DND-41 (cell line): ENCODE measurements around the gene HOXA13.

Experiments used
- ATAC-seq: fragments of 200-7000 bp; cut with Tn5 transposase; 3 replicates; pipeline ENCODE4 v1.9.1; 2021; ENCODE audit warnings: low read depth; ENCODE audit not compliant: insufficient read depth
- DNase-seq: peaks from one replicate; pipeline ENCODE4 v3.0.0-alpha.2; 2020
- H2AFZ ChIP-seq: 2 replicates; pipeline ENCODE4 v1.6.0; 2012; ENCODE audit warnings: low read depth, low read length
- H3K27ac ChIP-seq: 2 replicates; pipeline ENCODE4 v1.5.1; 2012; ENCODE audit warnings: low read length, inconsistent platforms
- H3K27me3 ChIP-seq: fragments of 200-600 bp; sonication (generic); 2 replicates; pipeline ENCODE4 v1.6.0; 2012; ENCODE audit warnings: low read length, mild to moderate bottlenecking, inconsistent platforms; ENCODE audit not compliant: insufficient read depth, poor library complexity
- H3K36me3 ChIP-seq: 2 replicates; pipeline ENCODE4 v1.5.1; 2012; ENCODE audit warnings: low read length, inconsistent platforms; ENCODE audit not compliant: insufficient read depth
- H3K4me1 ChIP-seq: 2 replicates; pipeline ENCODE4 v1.5.1; 2012; ENCODE audit warnings: mild to moderate bottlenecking, low read length; ENCODE audit not compliant: insufficient read depth
- H3K4me2 ChIP-seq: 2 replicates; pipeline ENCODE4 v1.6.0; 2012; ENCODE audit warnings: mild to moderate bottlenecking, moderate library complexity, low read length, inconsistent platforms; ENCODE audit not compliant: insufficient read depth
- H3K4me3 ChIP-seq, 2 experiments: fragments of 200-600 bp in 1 of 2; shearing (Covaris generic) in 1 of 2; 2 replicates each; pipeline ENCODE4 v1.5.1; 2012 to 2016; ENCODE audit warnings: inconsistent platforms in 2 of 2, low read length in 2 of 2, mild to moderate bottlenecking in 2 of 2, low read depth in 1 of 2, moderate library complexity in 1 of 2
- H3K79me2 ChIP-seq: 2 replicates; pipeline ENCODE4 v1.6.0; 2012; ENCODE audit warnings: low read length, inconsistent platforms; ENCODE audit not compliant: insufficient read depth
- H3K9ac ChIP-seq: 2 replicates; pipeline ENCODE4 v1.6.0; 2012; ENCODE audit warnings: low read depth, mild to moderate bottlenecking, inconsistent platforms, low read length, moderate library complexity
- H3K9me3 ChIP-seq: 2 replicates; pipeline ENCODE4 v1.5.1; 2012; ENCODE audit warnings: low read length, moderate library complexity, mild to moderate bottlenecking, inconsistent platforms; ENCODE audit not compliant: insufficient read depth, severe bottlenecking
- H4K20me1 ChIP-seq: 2 replicates; pipeline ENCODE4 v1.6.0; 2012; ENCODE audit warnings: low read length; ENCODE audit not compliant: insufficient read depth
- CTCF ChIP-seq: IDR thresholded peaks from 2 replicates; pipeline ENCODE4 v1.5.1; 2012; ENCODE audit warnings: borderline replicate concordance, low read length, moderate library complexity, mild to moderate bottlenecking; ENCODE audit not compliant: poor library complexity, severe bottlenecking; ENCODE audit errors: extremely low read depth
- EZH2 ChIP-seq: IDR thresholded peaks from 3 replicates; pipeline ENCODE4 v1.6.1; 2012; ENCODE audit warnings: borderline replicate concordance, low read depth, mild to moderate bottlenecking, moderate library complexity, low read length, inconsistent platforms; ENCODE audit not compliant: severe bottlenecking

HOXA13 gene

GRCh38 chr7:27167916-27168264 lies 32.0 kb downstream of the HOXA13 start:
- Histone ChIP-seq H3K27me3 (peaks cover 7% of the 10 kb centered on the region), H3K4me1 (no peaks in the 10 kb centered on the region), H3K79me2 (no peaks in the 10 kb centered on the region), H3K36me3 (no peaks in the 10 kb centered on the region), H3K4me2 (no peak overlapping the region), H3K4me3 (no peak overlapping the region), H3K27ac (no peak overlapping the region), H3K9me3 (no peaks in the 10 kb centered on the region), H2AFZ (no peak overlapping the region), H4K20me1 (no peaks in the 10 kb centered on the region), H3K9ac (no peak overlapping the region)
- DNase-seq (no peak), ATAC-seq (no peak)
- TF ChIP-seq CTCF (no peak), EZH2 (no peak)

- Histone ChIP-seq H3K4me3 (no peak overlapping the region), H3K36me3 (no peaks in the 10 kb centered on the region), H3K9ac (no peak overlapping the region), H2AFZ (no peak overlapping the region), H3K27me3 (peaks cover 7% of the 10 kb centered on the region), H3K4me1 (no peaks in the 10 kb centered on the region), H3K79me2 (no peaks in the 10 kb centered on the region), H3K9me3 (no peaks in the 10 kb centered on the region), H3K4me2 (no peak overlapping the region), H3K27ac (no peak overlapping the region), H4K20me1 (no peaks in the 10 kb centered on the region)
- TF ChIP-seq CTCF (no peak), EZH2 (no peak)
- ATAC-seq = no peak
- no peak for DNase-seq
These were observed 33.1 kb downstream of the HOXA13 start for GRCh38 chr7:27166531-27167505.

GRCh38 chr7:27165996-27166530 lies 33.8 kb downstream of the HOXA13 start:
- Histone ChIP-seq H3K27ac (no peak overlapping the region), H3K36me3 (no peaks in the 10 kb centered on the region)
- ATAC-seq = no peak

More at GRCh38 chr7:27165996-27166530, 33.8 kb downstream of the HOXA13 start:
- H3K27me3 ChIP-seq = peaks cover under 1% of the 10 kb centered on the region
- no peak overlapping the region for H2AFZ ChIP-seq
- no peaks in the 10 kb centered on the region for H3K79me2 ChIP-seq
- TF ChIP-seq EZH2 (no peak), CTCF (no peak)
- no peak overlapping the region for H3K4me2 ChIP-seq
- H3K4me3 ChIP-seq = no peak overlapping the region
- DNase-seq = no peak
- H3K9me3 ChIP-seq = no peaks in the 10 kb centered on the region
- H4K20me1 ChIP-seq = no peaks in the 10 kb centered on the region
- H3K4me1 ChIP-seq = peaks cover 3% of the 10 kb centered on the region
- no peak overlapping the region for H3K9ac ChIP-seq
